VCaP (cell line): ENCODE data around the gene PIGC.

Source experiments
- H3K27ac ChIP-seq: fragments of 450-650 bp; 2 replicates; pipeline ENCODE4 v1.5.1; 2017
- TF ChIP-seq, protein P1 (sequence below): fragments of 450-650 bp; conservative IDR thresholded peaks from 2 replicates; pipeline ENCODE4 v1.5.1; 2017; ENCODE audit warnings: mild to moderate bottlenecking, moderate library complexity

Gene PIGC

GRCh38 chr1:172443666-172444453 is at the start of gene PIGC:
Gene PIGC (minus strand): TSS chr1:172444069. CDS start chr1:172442622, 1,447 bp downstream.
- TF ChIP-seq, protein P1, sequence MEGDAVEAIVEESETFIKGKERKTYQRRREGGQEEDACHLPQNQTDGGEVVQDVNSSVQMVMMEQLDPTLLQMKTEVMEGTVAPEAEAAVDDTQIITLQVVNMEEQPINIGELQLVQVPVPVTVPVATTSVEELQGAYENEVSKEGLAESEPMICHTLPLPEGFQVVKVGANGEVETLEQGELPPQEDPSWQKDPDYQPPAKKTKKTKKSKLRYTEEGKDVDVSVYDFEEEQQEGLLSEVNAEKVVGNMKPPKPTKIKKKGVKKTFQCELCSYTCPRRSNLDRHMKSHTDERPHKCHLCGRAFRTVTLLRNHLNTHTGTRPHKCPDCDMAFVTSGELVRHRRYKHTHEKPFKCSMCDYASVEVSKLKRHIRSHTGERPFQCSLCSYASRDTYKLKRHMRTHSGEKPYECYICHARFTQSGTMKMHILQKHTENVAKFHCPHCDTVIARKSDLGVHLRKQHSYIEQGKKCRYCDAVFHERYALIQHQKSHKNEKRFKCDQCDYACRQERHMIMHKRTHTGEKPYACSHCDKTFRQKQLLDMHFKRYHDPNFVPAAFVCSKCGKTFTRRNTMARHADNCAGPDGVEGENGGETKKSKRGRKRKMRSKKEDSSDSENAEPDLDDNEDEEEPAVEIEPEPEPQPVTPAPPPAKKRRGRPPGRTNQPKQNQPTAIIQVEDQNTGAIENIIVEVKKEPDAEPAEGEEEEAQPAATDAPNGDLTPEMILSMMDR: peak; percentile 90
- H3K27ac ChIP-seq: peak within 1 kb of the TSS; percentile 80

GRCh38 chr1:172492421-172492820 is 48.6 kb upstream of the PIGC start:
- H3K27ac ChIP-seq: no peak overlapping the region
- TF ChIP-seq, protein P1: no peak

GRCh38 chr1:172489847-172490246 is 46.0 kb upstream of the PIGC start:
- no peak overlapping the region for H3K27ac ChIP-seq
- TF ChIP-seq, protein P1: no peak

DNA sequence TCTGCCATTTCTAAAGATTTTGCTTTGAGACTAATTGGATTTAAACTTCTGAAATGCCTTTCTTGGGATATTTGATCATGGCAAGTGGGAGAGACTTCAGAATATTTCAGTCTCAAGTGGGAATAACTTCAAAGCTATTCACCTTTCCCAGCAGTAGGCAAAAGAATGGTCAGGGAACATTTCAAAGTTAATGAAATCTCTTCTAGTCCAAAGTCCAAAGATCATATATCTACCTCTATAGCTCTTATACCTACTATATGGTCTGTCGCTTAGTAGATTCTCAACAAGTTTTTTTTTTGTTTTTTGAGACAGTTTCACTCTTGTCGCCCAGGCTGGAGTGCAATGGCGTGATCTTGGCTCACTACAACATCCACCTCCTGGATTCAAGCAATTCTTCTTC is 44.5 kb upstream of the PIGC start:
- TF ChIP-seq, protein P1: no peak

DNA sequence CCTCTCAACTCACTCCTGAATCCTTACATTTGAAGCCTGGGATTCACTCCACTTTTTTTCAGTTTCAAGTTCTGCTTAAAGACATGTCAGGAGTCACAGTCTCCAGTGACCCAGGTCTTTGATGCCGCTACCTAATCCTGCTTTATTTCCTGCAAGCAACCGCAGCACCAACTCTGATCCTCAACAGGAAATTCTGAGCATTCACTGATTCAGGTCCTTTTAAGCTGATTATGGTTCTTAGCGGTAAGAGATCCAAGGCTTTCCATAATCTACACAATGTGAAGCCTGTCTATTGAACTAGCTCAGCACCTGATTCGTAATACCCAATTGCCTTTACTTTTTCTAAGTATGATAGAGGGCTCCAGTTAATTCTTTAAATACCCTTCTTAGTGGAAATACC is 43.7 kb upstream of the PIGC start:
- H3K27ac ChIP-seq: no peak overlapping the region
- TF ChIP-seq, protein P1: no peak

More for the DNA sequence above, 44.5 kb upstream of the PIGC start:
- H3K27ac ChIP-seq: no peak overlapping the region

DNA sequence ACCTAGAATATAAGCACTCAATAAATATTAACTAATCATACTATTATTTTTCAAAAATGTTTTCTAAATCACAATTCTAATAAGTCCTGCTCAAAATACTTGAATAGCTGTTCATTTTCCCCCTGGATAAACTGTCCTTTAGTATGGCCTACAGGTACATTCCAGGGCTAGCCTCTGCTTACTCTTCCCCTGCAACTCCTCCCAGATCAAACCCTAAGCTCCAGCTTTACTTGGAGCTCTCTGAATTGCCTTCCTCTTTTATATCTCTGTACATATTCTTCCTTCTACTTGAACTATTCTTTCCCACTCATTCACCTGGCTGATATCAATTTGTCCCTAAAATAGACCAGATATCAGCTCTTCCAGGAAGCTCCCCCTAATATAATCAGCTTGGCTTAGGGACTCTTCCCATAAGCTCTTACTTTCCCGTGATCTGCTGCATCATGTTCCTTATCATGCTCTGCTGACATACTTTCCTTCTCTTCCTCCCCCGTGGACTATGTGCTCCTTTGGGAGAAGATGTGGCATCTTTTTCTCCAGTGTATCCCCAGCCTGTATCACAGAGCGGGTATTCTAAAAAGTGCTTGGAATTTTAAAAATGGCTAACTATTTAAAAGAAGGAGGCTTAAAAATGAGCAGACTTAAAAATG is 43.1 kb upstream of the PIGC start:
- no peak overlapping the region for H3K27ac ChIP-seq
- TF ChIP-seq, protein P1: no peak

- H3K27ac ChIP-seq: no peak overlapping the region
- TF ChIP-seq, protein P1: no peak
Measured at GRCh38 chr1:172485626-172486025, 41.8 kb upstream of the PIGC start.
